GM21390 (cell line): ENCODE measurements around the gene POLN.
"Not testable (repeated sequence)": the region's sequence is repeated elsewhere in the genome, so short reads cannot be mapped to it uniquely, and the experiment has no call there.

Experiments
- ATAC-seq: cut with Tn5 transposase; IDR thresholded peaks from one replicate; pipeline ENCODE4 v1.9.1; 2021; ENCODE audit not compliant: unreplicated experiment

The POLN gene

DNA sequence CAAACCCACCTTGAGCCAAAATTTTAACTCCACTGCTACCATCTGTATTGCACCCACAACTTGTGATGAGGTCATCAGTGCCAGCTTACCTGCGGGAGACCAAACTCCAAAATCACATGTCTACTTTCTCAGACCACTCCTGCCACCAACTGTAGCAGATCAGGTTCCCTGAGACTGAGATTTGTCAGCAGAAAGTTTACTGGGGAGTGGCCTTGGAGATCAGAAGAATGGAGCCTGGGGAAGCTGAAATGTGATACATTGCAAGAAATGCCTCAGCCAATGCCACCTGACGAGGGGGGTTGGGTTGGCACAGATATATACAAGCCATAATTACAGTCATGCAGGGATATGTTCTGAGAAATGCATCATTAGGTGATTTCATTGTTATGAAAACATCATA lies 19.1 kb downstream of the POLN start:
- no peak for ATAC-seq

DNA sequence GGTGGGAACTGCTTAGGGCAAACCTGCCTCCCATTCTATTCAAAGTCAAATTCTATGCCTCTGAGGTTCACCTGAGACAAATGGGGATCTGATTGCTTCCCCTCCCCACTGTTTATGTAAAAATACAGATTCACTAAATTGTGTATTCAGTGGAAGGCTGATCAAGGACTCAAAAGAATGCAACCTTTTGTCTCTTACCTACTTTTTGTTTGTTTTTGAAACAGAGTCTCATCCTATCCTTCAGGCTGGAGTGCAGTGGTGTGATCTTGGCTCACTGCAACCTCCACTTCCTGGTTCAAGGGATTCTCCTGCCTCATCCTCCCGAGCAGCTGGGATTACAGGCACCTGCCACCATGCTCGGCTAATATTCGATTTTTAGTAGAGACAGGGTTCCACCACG lies 20.5 kb downstream of the POLN start:
- not testable (repeated sequence) for ATAC-seq

DNA sequence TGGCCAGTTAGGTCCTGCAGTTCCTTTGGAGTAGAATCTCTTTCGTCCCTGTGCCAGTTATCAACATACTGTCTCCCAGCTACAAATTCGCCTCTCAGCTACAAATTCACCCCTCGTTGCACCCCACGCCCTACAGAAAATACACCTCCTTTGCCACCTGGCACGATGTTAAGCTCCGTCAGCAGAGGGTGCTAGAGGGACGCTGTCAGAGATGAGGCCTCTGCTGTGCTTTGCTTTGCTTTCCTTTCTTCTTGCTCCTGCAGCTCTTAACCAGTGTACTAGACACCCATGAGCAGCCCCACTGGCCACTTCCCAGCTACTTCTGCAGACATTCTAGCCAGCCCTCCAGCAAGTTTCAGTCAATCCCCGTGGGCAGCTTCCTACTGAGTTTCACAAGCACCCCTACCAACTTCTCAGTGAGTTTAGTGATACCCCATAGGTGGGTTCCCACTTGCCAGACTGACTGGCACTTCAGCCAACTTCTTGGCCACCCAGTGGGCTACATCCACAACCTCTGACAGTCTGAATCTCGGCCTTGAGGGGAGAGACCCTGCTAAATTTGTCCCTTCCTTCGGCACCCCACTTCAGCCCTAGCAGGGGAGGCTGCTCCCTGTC lies 21.8 kb downstream of the POLN start:
- ATAC-seq: peak; percentile 51

DNA sequence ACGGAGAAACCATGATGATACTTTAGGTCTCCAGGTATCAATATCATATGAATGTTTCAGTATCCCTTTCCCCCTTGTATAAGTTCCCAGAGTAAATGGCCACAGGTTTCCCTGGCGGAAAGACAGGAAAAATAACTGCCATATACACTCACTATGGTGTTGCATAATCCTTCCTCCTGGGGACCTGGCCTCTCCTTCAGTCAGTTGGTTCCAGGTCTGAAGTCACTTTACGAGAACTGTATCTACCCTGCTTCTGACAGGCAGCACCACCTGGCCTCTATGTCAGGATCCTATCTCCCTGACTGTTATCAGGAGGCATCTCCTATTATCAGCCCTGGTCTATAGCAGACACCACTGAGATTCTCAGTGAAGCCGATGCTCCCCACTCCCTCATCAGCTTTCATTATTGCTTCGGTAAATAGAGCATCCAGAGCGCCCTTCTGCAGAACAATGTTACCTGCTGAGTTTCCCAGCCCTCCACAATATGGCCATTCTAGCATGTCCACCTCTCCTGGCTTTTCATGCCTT lies 22.6 kb downstream of the POLN start:
- no peak for ATAC-seq

DNA sequence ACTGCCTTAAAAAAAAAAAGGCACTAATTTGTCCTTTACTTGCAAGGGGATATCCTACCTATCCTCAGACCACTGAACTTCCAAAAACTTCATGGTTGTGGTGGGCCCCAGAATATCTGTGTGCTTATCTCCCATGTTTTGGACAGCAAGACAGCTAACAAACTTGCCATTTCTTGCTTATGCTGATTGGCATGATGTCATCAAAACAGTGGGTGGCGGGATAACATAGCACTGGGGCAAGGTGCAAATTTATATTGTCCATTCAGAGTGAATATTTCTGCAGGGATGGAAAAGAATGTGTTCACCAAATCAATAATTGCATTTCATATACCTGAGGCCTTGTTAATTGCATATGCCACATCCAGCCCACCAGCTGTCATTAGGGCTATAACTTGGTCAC lies 23.5 kb downstream of the POLN start:
- no peak for ATAC-seq

DNA sequence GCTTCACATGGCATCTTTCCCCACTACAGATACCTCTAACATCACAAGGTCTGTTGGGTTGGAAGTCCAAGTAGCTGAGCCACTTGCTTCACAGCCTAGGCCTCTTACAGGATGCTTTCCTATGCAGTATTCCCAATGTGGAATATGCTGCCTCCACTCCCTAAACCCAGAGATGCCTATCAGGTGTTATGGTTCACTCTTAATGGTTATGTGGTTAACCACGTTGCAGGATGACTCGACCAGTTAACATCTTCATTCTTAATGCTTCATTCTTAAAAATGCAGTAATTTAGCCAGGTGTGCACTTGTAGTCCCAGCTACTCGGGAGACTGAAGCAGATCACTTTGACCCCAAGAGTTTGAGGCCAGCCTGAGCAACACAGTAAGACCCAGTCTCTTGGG lies 24.2 kb downstream of the POLN start:
- no peak for ATAC-seq

DNA sequence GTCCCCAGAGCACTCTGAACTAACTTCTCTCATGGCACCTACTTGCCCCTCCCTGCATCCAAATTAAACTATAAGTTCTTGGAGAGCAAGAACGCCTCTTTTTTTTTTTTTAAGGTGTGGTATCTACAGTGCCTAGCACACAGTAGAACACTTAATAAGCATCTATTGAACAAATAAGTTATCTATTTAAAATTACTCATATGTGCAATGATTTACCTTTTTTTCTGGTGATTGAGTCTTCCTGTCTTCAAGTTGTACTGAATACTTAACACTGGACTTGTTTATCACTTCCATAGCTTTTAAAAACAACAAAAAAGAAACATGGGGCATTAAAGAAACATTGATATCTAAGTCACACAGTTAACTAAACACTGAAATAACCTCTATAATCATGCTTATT lies 29.1 kb downstream of the POLN start:
- ATAC-seq: no peak

GRCh38 chr4:2202789-2203188 lies 39.1 kb downstream of the POLN start:
- ATAC-seq: not testable (repeated sequence)

DNA sequence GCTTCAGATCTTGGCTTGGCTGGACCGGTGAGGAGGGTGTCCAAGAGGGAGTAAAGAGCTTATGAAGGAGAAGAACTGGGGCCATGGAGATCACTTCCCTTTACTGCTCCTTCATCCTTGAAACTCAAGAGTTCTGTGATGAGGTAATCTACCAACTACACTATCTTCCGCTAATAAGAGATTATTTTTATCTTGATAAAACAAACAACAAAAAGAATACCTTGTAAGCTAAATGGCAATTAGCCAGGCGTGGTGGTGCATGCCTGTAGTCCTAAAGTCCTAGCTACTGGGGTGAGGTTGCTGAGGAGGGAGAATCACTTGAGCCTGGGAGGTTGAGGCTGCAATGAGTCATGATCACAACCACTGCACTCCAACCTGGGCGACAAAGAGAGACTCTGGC lies 47.4 kb downstream of the POLN start:
- no peak for ATAC-seq

DNA sequence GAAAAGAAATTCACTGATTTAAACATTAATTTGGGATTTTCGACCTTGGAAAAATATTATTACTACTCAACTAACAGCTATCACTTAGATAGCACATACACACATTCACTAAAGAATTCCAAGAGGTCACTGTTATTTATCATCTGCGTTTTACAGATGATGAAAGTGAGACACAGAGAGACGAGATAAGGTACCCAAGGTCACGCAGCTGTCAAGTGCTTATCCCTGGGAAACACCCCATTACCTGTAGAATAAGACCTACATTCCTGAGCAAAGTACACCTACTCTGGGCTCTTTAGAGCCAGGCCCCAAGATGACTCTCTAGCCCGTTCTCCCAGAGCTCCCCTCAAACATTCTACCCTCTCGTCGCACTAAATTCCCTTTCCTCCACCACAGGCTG lies 48.6 kb downstream of the POLN start:
- ATAC-seq: no peak

DNA sequence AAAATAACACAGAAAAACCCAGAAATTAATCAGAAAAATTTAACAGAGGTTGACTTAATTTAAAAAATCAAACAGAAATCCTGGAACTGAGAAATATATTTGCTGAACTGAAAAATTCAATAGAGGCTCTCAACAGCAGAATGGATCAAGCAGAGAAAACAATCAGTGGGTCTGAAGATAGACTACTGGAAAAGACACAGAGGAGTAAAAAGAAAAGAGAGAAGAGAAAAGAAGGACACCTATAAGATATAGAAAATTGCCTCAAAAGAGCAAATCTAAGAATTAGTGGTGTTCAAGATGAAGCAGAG lies 55.1 kb downstream of the POLN start:
- ATAC-seq: no peak

GRCh38 chr4:2186133-2186864 lies 55.6 kb downstream of the POLN start:
- ATAC-seq: no peak

DNA sequence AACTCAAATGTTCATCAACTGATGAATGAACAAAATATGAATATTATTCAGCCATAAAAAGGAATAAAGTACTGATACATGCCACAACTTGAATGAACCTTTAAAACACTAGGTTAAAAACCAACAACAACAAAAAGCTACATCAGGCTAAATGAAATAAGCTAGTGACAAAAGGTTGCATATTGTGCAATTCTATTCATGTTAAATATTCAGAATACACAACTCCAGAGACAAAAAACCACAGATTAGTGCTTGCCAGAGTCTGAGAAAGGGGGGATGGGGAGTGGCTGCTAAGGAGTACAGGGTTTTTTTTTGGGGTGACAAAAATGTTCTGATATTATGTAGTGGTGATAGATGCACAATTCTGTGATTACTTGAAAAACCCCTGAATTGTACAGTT lies 58.5 kb downstream of the POLN start:
- ATAC-seq: no peak

DNA sequence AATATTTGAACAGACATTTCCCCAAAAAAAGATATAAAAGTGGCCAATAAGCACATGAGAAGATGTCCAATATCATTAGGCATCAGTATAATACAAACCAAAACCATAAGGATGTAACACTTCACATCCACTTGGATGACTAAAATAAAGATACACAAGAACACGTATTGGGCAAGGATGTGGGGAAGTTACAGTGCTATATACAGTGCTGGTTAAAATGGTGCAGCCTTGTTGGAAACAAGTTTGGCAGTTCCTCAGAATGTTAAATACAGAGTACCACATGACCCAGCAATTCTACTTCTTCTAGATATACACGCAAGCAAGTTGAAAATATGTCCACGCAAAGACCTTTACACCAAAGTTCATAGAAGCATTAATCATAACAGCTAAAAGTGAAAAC lies 58.9 kb downstream of the POLN start:
- no peak for ATAC-seq

DNA sequence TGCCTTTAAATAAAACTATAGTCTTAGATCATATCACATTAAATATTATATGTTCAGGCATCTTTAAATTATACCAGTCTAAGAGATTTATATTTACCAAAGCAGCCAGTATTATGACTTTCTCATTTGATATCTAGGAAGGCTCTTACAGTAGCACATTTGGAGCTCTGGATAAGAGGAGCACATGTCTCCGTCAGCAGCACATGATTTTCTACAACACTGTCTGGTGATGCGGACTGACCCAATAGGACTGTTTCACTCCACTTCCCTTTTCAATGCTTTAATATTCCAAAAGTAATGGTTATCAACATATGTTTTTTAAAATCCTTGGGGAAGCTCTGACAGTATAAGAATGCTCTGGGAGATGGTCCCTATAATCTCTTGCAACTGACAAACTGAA lies 61.5 kb downstream of the POLN start:
- no peak for ATAC-seq

DNA sequence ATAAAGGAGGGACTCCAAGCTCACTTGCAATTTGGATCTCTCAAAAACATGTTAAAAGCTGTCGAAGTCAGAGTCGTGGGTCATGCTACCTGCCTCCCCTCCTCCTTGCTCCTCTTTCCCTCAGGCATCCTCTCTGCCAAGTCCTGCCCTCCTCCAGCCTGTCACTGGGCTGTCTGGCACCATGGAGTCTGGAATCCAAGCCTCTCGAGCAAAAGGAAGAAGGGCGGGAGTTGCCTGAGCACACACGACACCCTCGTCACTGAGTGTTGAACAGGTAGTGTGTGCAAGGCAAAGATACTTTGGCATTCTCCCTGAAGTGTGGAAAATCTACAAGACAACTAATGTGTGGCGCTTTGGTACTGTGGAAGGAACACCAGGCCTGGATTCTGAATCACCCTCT lies 62.2 kb downstream of the POLN start:
- no peak for ATAC-seq

DNA sequence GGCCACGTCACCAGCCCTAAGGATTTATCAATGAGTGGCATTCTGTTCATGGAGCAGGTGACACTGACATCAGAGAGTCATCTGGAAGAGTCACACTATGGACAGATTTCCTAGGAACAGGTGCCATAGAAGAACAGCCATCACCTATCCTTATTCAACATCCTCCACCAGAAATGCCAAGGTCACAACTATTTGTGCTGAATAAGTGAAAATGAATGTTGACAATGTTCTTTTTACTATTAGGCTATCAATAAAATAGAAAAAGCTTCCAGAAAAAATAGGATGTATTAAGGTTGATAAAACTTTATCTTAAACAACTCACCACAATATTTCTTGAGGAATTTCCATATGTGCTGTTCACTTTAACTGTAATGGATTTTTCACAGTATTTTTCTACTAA lies 62.9 kb downstream of the POLN start:
- ATAC-seq: no peak

- no peak for ATAC-seq
Measured at GRCh38 chr4:2177443-2178093, 64.4 kb downstream of the POLN start.

- ATAC-seq: no peak
Measured at GRCh38 chr4:2175990-2176698, 65.8 kb downstream of the POLN start.

DNA sequence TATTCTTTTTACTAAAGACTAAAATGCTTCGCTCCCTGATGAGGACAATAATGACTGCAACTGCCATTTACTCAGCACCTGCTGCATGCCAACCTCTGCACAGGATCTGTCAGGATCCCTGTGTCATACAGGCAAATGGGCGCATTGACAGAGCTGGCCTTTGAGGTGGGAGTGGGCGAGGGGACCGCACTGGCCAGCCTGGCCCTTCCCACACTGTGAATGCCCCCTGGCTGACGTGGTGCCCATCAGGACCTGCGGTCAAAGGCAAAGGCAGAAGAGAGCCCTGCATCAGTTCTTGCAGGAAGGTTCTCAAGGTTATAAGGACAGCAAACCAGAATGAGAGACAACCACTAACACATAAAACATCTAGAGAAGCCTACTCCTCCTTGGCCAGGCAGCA lies 67.9 kb downstream of the POLN start:
- no peak for ATAC-seq

DNA sequence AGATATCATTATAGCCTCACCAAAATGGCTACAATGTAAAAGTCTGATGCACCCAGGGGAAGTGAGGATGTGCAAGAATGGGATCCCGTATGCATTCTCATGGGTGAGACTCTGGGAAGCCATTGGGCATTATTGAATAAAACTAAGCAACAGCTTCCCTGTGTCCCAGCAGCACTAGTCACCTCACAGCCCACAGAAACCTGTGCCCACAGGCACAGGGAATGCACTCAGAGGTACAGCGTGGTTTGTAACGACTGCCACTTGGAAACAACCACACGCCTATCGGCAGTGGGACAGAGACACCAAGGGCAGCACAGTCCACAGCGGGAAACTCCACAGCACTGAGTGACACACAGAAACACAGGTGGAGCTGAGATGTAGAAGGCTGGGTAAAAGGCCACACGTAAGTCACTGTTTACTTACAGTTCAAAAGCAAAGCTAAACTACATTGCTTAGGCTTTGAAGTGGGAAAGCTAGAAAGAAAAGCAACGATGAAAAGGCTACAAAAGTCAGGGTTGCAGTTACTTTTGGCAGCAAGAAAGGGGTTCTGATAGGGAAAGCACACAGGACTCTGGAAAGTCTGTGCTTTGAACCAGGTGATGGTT lies 69.2 kb downstream of the POLN start:
- ATAC-seq: no peak
